OCI-LY7 (cell line): ENCODE measurements around the gene TMEM87A. TPM values are rescaled to one million over a fixed set of nuclear protein-coding genes. Genes with fewer than 3 reads are reported as not detected.

Experiments
- BruUV-seq: library from RNA; stranded (reverse); fragments of 400-500 nt; replicated peaks from 2 replicates; lab custom pipeline; 2021; lab: Mats Ljungman, UMichigan
- CTCF ChIA-PET: fragments of 300-600 bp; sonication (Branson Sonifier 250); formaldehyde crosslinking; loops from one replicate; lab custom pipeline; 2022; ENCODE audit warnings: antibody characterized with exemption; ENCODE audit not compliant: unreplicated experiment; lab: Charles Lee
- POLR2A ChIA-PET: fragments of 300-600 bp; sonication (Branson Sonifier 250); formaldehyde crosslinking; loops from one replicate; lab custom pipeline; 2022; ENCODE audit warnings: antibody characterized with exemption; lab: Charles Lee
- DNase-seq: peaks from one replicate; pipeline ENCODE4 v3.0.0-alpha.2; 2015; ENCODE audit warnings: low spot score
- H2AFZ ChIP-seq: fragments of 200-600 bp; sonication (generic), shearing (Covaris generic); 2 replicates; pipeline ENCODE4 v1.6.1; 2014; ENCODE audit warnings: mild to moderate bottlenecking, antibody characterized with exemption, low read length, moderate library complexity
- H3K27ac ChIP-seq: fragments of 200-600 bp; sonication (generic); 2 replicates; pipeline ENCODE4 v1.5.1; 2014; ENCODE audit warnings: mixed run types, low read depth, mild to moderate bottlenecking, moderate library complexity, low read length, inconsistent platforms; ENCODE audit not compliant: poor library complexity, severe bottlenecking
- H3K36me3 ChIP-seq: fragments of 200-600 bp; sonication (generic); 2 replicates; pipeline ENCODE4 v1.6.1; 2014; ENCODE audit warnings: mild to moderate bottlenecking, antibody characterized with exemption, low read length, moderate library complexity, mixed read lengths; ENCODE audit not compliant: insufficient read depth
- H3K4me1 ChIP-seq: fragments of 200-600 bp; sonication (generic); 2 replicates; pipeline ENCODE4 v1.5.1; 2014; ENCODE audit warnings: mild to moderate bottlenecking, low read length; ENCODE audit not compliant: insufficient read depth, poor library complexity, severe bottlenecking
- H3K4me2 ChIP-seq: fragments of 200-600 bp; sonication (generic); 2 replicates; pipeline ENCODE4 v1.6.1; 2014; ENCODE audit warnings: mild to moderate bottlenecking, low read length
- H3K4me3 ChIP-seq: fragments of 200-600 bp; sonication (generic); 2 replicates; pipeline ENCODE4 v1.5.1; 2014; ENCODE audit warnings: mild to moderate bottlenecking, low read depth, low read length; ENCODE audit not compliant: poor library complexity, severe bottlenecking
- H3K79me2 ChIP-seq: fragments of 200-600 bp; sonication (generic); 2 replicates; pipeline ENCODE4 v1.6.1; 2016; ENCODE audit warnings: low read depth, mild to moderate bottlenecking, low read length, moderate library complexity, mixed read lengths; ENCODE audit not compliant: insufficient read depth
- H3K9me2 ChIP-seq: fragments of 200-600 bp; sonication (generic); 2 replicates; pipeline ENCODE4 v1.6.1; 2016; ENCODE audit warnings: mild to moderate bottlenecking, low read length, mixed read lengths; ENCODE audit not compliant: insufficient read depth
- H3K9me3 ChIP-seq: fragments of 200-600 bp; sonication (generic); 2 replicates; pipeline ENCODE4 v1.6.1; 2014; ENCODE audit warnings: mild to moderate bottlenecking, mixed run types, low read length, mixed read lengths
- H4K20me1 ChIP-seq: fragments of 200-600 bp; sonication (generic); 2 replicates; pipeline ENCODE4 v1.6.1; 2014; ENCODE audit warnings: mild to moderate bottlenecking, antibody characterized with exemption, low read length, moderate library complexity, mixed read lengths; ENCODE audit not compliant: insufficient read depth
- EZH2phosphoT487 ChIP-seq: fragments of 200-600 bp; sonication (generic); IDR thresholded peaks from 2 replicates; pipeline ENCODE4 v1.6.1; 2018; ENCODE audit warnings: low read depth, borderline replicate concordance, mild to moderate bottlenecking, mixed run types, antibody characterized with exemption, low read length, moderate library complexity, mixed read lengths
- intact Hi-C: fragments of 100-400 bp; cut with micrococcal nuclease; formaldehyde crosslinking; loops from one replicate; pipeline ENCODE4 v1.10.0; 2022; ENCODE audit not compliant: unreplicated experiment
- total RNA-seq, 2 experiments: library from RNA; depleted of rRNA in 1 of 2; stranded (reverse); fragments of >200 nt in 1 of 2; shearing (Covaris generic) in 1 of 2; gene quantifications; 2 replicates each; pipeline ENCODE4 v1.2.3, GENCODE V29; 2014 to 2022
- TF ChIP-seq, protein P1 (sequence below): fragments of 200-600 bp; sonication (generic); conservative IDR thresholded peaks from 2 replicates; pipeline ENCODE4 v1.5.1; 2014; ENCODE audit warnings: mild to moderate bottlenecking, antibody characterized with exemption, low read length, moderate library complexity, mixed read lengths

The TMEM87A gene
- total RNA-seq, 2 experiments from 2014 or later: 23.2 to 24.5 TPM

DNA sequence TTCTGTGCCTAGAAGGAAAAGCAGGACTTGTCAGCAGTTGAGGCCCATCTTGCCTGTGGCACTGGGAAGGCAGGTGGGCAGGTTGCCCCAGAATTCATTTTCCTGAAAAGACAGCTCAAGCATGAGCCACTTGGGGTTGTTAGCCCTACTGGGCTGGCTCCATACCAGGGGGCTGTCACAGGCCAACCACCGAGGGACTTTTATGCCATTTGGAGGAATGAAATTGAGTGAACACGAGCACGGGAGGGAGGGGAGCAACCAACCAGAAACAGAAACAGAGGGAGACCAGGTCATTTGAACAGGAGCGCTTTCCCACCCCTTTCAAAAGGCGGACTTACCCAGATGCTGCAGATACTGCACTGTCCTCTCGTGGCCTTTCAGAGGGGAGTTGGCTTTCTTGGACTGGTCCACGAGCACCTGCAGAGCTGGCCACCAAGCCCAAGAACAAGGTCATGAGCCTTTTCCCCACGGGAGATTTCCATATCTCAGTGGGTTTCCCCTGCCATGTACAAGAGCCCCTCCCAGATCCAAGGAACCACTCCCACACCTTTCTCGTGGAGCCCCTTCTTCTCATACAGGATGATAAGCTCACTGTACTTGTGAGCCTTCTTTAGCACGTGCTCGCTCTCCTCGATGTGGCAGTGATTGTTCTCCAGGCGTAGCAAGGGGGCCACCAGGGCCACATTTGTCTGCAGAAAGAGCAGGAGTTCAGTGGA, 106.8 kb downstream of the TMEM87A start:
- H3K9me2 ChIP-seq: no peaks in the 10 kb centered on the region
- BruUV-seq: no TSS peak
- peaks cover 87% of the 10 kb centered on the region for H3K36me3 ChIP-seq
- H4K20me1 ChIP-seq: no peaks in the 10 kb centered on the region
- no peaks in the 10 kb centered on the region for H3K9me3 ChIP-seq
- POLR2A ChIA-PET: no interaction called here
- no peaks in the 10 kb centered on the region for H3K4me1 ChIP-seq
- no peak overlapping the region for H3K4me3 ChIP-seq
- H3K4me2 ChIP-seq: no peak overlapping the region
- no peak for TF ChIP-seq EZH2phosphoT487
- TF ChIP-seq, protein P1, sequence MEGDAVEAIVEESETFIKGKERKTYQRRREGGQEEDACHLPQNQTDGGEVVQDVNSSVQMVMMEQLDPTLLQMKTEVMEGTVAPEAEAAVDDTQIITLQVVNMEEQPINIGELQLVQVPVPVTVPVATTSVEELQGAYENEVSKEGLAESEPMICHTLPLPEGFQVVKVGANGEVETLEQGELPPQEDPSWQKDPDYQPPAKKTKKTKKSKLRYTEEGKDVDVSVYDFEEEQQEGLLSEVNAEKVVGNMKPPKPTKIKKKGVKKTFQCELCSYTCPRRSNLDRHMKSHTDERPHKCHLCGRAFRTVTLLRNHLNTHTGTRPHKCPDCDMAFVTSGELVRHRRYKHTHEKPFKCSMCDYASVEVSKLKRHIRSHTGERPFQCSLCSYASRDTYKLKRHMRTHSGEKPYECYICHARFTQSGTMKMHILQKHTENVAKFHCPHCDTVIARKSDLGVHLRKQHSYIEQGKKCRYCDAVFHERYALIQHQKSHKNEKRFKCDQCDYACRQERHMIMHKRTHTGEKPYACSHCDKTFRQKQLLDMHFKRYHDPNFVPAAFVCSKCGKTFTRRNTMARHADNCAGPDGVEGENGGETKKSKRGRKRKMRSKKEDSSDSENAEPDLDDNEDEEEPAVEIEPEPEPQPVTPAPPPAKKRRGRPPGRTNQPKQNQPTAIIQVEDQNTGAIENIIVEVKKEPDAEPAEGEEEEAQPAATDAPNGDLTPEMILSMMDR: no peak
- H2AFZ ChIP-seq: no peak overlapping the region
- CTCF ChIA-PET: no interaction called here
- no peak for DNase-seq
- no peak overlapping the region for H3K27ac ChIP-seq
- intact Hi-C loops: no loop called here
- H3K79me2 ChIP-seq: no peaks in the 10 kb centered on the region

DNA sequence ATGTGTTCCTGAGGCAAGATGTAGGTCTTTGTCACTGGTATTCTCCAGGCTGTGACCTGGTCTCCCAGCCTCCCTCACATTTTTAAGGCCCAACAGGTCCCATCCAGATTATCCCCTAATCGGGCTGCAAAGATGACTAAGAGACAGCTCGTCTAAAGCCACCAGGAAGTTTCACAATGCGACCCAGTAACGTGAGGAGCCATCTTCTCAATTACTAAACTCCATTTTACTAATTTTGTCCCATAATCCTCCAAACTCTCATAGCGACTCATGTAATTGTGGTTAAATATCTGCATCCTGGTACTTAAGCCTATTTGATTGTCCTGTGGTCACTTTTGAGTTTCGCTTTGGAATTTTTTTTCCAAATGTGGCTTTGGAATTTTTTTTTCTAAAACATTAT, 108.1 kb downstream of the TMEM87A start:
- ChIA-PET POLR2A (no interaction called here), CTCF (no interaction called here)
- DNase-seq: no peak
- BruUV-seq: no TSS peak
- H3K79me2 ChIP-seq: no peaks in the 10 kb centered on the region
- TF ChIP-seq EZH2phosphoT487: no peak
- TF ChIP-seq, protein P1: no peak
- intact Hi-C loops: no loop called here
- H3K9me2 ChIP-seq: no peaks in the 10 kb centered on the region
- no peaks in the 10 kb centered on the region for H3K4me1 ChIP-seq
- no peak overlapping the region for H3K27ac ChIP-seq
- no peak overlapping the region for H2AFZ ChIP-seq
- no peak overlapping the region for H3K4me3 ChIP-seq
- H3K36me3 ChIP-seq: peaks cover 87% of the 10 kb centered on the region
- H4K20me1 ChIP-seq: no peaks in the 10 kb centered on the region
- H3K4me2 ChIP-seq: no peak overlapping the region
- H3K9me3 ChIP-seq: no peaks in the 10 kb centered on the region

GRCh38 chr15:42163947-42164550, 109.2 kb downstream of the TMEM87A start:
- Histone ChIP-seq H3K4me1 (no peaks in the 10 kb centered on the region), H3K4me3 (no peak overlapping the region), H4K20me1 (no peaks in the 10 kb centered on the region), H2AFZ (no peak overlapping the region), H3K9me2 (no peaks in the 10 kb centered on the region), H3K79me2 (no peaks in the 10 kb centered on the region), H3K4me2 (no peak overlapping the region), H3K27ac (no peak overlapping the region), H3K9me3 (no peaks in the 10 kb centered on the region), H3K36me3 (peaks cover 90% of the 10 kb centered on the region)
- ChIA-PET POLR2A (interaction anchor here (0.7 to 1.2 kb wide), 2 partner anchors 8 to 44 kb away, joined by 3 read pairs; no protein-coding TSS in a partner anchor), CTCF (interaction anchor here (0.5 kb wide), 1 partner anchor 166 kb away, joined by 3 read pairs; no protein-coding TSS in a partner anchor)
- DNase-seq: no peak
- BruUV-seq: no TSS peak
- TF ChIP-seq, protein P1: no peak
- TF ChIP-seq EZH2phosphoT487: no peak
- intact Hi-C loops: no loop called here
